Breast epithelium (tissue), 3 donors: ENCODE data around the gene PLXNA4.

Source experiments
- CTCF ChIP-seq, 3 donors: fragments of 450-650 bp; IDR thresholded peaks; one replicate each; pipeline ENCODE4 v1.5.1; 2016 to 2017; ENCODE audit warnings: antibody characterized with exemption in 3 of 3, mild to moderate bottlenecking in 3 of 3, moderate library complexity in 3 of 3
- POLR2A ChIP-seq: fragments of 450-650 bp; IDR thresholded peaks from one replicate; pipeline ENCODE4 v1.6.1; 2016; ENCODE audit warnings: antibody characterized with exemption, mild to moderate bottlenecking, moderate library complexity

GRCh38 chr7:132560825-132561529, 15.3 kb downstream of the PLXNA4 start:
- TF ChIP-seq POLR2A (no peak), CTCF (IDR thresholded peaks at IDR 0.05) (no peak)
